ENCODE data around the gene PKD1.

Gene PKD1

GRCh38 chr16:2086106-2086742, 49.5 kb downstream of the PKD1 start:
- no peak for DNase-seq

GRCh38 chr16:2085669-2086068, 50.0 kb downstream of the PKD1 start:
- DNase-seq: no peak

- no peak for DNase-seq
These were observed 50.6 kb downstream of the PKD1 start for GRCh38 chr16:2084895-2085625.

GRCh38 chr16:2083876-2084780, 51.6 kb downstream of the PKD1 start:
- no peak for DNase-seq

GRCh38 chr16:2083409-2083808, 52.3 kb downstream of the PKD1 start:
- no peak for DNase-seq

DNA sequence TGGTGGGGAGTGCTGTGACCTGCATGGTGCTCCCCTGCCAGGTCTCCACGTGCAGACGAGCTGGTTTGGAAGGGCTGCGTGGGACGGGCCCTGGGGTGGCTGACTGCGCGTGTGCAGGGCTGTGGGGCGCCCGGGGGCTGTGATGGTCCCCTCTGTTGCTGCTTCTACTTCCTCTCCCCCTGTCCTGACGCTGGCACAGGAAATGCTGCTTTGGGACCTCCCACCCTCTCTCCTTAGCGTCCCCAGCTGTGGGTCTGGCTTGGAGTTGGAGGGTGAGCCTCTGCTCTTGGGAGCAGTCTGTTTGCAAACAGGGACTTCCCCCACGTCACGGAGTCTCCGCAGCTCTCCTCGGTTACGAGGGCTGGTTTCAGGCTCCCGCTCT, 52.7 kb downstream of the PKD1 start:
- no peak for DNase-seq

DNA sequence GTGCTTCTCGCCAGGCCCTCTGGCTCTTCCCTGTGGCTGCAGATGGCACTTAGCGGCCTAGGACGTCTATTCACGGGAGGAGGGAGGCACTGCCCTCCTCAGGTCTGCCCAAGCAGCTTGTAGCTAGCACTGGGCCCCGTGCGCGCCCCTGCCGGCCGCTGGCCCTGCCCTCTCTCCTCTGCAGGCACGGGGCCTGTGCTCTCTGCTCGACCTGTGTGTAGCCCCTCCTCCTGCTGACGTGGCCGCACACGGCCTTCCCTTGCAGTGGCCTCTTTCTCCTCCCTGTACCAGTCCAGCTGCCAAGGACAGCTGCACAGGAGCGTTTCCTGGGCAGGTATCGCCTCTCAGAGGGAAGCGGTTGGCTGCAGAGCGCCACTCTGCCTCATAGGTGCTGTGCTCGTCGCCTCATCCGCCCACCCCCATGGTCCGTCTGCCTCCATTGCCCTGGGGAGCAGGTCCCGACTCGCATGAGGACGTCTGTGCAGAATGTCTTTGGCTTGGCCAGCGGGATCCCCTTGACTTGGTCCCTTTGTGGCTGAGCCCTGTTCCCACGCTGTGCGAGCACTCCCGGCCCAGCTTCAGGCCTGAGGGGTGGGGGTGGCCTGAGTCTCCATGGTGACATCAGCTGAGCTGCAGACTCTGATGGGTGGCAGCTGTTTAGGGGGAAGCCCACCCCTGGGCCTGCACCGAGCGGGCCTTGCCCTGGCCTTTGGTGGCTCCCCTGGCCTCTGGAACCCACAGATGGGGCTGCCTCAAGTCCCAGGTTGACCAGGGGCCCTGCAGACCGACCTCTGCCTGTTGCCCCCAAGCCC, 53.3 kb downstream of the PKD1 start:
- no peak for DNase-seq

GRCh38 chr16:2081201-2082084, 54.3 kb downstream of the PKD1 start:
- no peak for DNase-seq

- no peak for DNase-seq
These were observed 55.7 kb downstream of the PKD1 start for GRCh38 chr16:2079991-2080390.

DNA sequence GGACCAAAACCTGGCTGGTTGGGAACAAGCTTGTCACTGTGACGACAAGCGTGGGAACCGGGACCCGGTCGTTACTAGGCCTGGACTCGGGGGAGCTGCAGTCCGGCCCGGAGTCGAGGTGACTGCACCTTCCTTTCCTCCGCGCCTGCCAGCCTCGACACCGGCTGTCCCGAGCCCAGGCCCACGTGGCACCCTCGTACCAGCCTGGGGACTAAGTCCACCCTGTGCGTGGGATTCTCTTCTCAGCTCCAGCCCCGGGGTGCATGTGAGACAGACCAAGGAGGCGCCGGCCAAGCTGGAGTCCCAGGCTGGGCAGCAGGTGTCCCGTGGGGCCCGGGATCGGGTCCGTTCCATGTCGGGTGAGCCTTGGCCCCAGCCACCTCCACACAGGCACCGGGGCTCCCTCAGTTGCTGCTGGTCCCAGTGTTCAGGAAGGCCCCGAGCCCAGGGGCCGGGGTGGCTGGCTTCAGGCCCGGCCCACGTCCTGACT, 56.3 kb downstream of the PKD1 start:
- DNase-seq: no peak

DNA sequence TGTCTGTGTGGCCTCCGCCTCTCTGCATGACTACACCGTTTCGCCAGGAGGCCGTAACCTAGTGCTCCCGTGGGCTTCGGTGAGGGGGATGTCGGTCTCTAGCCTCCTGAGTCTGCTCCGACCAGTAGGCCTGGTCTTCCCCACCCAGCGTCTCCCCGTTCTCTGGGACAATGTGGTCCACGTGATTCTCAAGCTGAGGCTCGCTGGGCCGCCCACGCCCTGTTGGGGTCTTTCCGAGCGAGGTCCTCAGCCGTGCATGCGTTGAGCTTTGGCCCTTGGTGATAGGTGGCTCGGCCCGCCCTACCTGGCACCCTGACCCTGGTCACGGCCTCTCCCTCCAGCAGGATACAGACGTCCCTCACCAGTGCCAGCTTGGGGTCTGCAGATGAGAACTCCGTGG, 57.0 kb downstream of the PKD1 start:
- no peak for DNase-seq

DNA sequence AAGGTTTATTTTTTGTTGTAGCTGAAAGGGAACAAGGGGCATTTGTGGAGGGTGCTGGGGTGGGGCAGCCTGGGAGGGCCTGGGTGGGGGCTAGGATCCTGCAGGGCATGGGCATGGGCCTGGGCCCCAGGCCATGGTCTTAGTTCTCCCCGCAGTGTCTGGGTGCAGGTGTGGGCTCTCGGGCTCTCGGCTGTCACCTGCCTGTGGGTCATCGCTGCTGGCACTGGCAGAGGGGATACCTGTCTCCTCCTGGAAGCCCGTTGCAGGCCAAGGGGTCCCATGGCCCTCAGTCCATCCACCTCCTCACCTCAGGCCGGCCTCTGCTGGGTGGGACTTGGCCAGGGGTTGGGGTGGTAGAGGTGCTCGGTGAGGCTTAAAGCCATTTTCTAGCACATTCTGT, 57.6 kb downstream of the PKD1 start:
- no peak for DNase-seq

DNA sequence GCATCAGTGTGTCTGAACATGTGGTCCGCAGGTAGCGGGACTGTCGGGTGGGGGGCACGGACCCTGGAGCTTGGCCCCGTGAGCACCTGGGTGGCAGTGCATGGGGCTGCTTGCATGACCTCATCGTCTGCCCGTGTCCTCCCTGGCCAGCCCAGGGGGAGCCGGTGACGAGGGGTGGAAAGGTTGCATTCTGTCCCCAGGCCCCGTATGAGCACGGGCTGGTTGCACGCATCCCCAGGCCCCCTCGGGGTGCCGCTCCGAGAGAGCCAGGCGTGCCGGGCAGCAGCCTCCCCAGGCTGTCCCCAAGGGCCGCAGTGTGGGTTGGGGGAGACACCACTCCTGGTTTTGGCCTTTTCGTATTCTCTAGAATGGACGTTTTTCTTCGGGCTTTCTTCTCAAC, 58.0 kb downstream of the PKD1 start:
- no peak for DNase-seq

- no peak for DNase-seq
These were observed 58.7 kb downstream of the PKD1 start for GRCh38 chr16:2077016-2077415.

- no peak for DNase-seq
These were observed 59.4 kb downstream of the PKD1 start for GRCh38 chr16:2076072-2076865.

DNA sequence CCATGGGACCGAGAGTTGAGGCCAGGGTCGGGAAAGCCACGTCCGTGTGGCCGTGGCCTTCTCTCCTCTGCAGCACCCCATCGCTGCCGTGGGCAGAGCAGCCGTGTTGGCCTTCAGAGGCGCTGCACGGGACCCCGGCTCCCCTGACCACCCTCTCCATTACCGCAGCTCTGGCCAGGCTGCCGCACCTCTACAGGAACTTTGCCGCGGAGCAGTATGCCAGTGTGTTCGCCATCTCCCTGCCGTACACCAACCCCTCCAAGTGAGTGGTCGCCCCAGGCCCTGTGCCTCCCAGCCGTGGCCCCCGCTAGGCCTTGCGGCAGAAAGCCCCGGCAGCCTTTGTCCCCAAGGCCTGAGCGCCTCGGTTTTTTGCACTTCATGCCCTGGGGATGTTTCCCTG, 60.1 kb downstream of the PKD1 start:
- no peak for DNase-seq

DNA sequence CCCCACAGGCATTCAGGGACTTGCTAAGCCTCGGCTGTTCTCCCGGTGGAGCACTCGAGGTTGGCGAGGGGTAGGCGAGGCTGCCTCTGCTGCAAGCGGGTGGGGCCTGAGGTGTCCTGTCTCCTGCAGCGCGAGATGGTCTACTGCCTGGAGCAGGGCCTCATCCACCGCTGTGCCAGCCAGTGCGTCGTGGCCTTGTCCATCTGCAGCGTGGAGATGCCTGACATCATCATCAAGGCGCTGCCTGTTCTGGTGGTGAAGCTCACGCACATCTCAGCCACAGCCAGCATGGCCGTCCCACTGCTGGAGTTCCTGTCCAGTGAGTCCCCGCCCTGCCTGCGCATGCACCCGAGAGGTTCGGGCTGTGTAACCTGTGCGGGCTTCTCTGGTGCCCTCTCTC, 61.6 kb downstream of the PKD1 start:
- no peak for DNase-seq

DNA sequence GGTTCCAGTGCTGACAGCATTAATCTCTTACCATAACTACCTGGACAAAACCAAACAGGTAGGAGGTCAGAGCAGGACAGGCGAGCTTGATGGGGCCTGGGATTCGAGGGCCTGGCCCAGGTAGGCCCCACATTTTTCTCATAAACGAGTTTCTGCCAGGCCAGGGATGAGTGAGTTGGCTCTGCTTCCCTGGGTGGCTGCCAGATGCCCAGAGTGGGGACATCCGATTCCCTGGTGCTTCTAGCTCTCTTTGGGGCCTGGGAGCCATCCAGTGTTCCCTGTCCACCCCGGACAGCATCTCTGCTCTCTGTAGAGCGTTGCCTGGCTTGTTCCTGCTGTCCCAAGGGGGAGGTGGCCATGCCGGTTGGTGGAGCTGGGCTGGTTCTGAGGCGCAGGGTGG, 62.8 kb downstream of the PKD1 start:
- no peak for DNase-seq

- no peak for DNase-seq
These were observed 64.1 kb downstream of the PKD1 start for GRCh38 chr16:2071454-2072202.
